Stimulated activated CD8-positive, alpha-beta memory T cell treated with anti-CD3 and anti-CD28 coated beads, Interleukin-7, amount 100 ng/mL, for 48 hours (primary cell): Measurements from ENCODE around the gene EED.
A peak's percentile ranks its signal among the peaks of the same experiment; 100 is the strongest.
"Not testable (repeated sequence)": the region's sequence is repeated elsewhere in the genome, so short reads cannot be mapped to it uniquely, and the experiment has no call there.

Experiments
- DNase-seq, 2 donors: peaks; one replicate each; pipeline ENCODE4 v3.0.0-alpha.2; 2020; ENCODE audit warnings: low read depth in 1 of 2; ENCODE audit errors: extremely low read depth in 1 of 2

Gene EED

GRCh38 chr11:86218125-86219084, 26.1 kb upstream of the EED start:
- DNase-seq: peak; percentile 37 to 48

GRCh38 chr11:86219311-86220193, 25.0 kb upstream of the EED start:
- DNase-seq: no peak

DNA sequence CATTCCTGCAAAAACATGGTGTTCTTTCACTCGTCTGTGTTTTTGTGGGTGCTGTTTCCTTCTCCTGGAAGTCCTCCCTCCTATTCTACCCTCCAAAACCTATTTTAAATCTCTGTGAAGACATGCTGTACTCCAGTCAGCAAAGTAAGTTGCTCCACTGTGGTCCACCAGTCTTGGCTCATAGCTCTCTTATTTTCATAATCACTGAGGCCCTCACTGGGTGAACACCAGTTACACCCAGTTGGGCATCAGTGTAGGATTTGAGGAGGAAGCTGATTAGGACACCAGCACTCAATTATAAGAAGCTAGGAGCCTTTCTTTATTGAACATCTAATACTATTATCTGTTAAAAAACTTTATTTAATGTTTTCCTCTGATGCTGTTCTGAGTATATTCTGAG, 23.9 kb upstream of the EED start:
- DNase-seq: no peak

GRCh38 chr11:86222081-86222480, 22.5 kb upstream of the EED start:
- no peak for DNase-seq

- DNase-seq: not testable (repeated sequence)
Observed at GRCh38 chr11:86224575-86224974, 20.0 kb upstream of the EED start.

GRCh38 chr11:86225344-86225743, 19.2 kb upstream of the EED start:
- DNase-seq: not testable (repeated sequence)

GRCh38 chr11:86228269-86229038, 16.1 kb upstream of the EED start:
- DNase-seq: no peak

DNA sequence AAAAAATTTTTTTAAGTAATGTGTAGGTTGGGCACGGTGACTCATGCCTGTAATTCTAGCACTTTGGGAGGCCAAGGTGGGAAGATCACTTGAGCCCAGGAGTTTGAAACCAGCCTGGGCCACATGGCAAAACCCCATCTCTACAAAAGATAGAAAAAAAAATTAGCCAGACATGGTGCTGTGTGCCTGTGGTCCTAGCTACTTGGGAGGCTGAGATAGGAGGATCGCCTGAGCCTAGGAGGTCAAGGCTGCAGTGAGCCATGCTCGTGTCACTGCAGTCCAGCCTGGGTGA, 15.6 kb upstream of the EED start:
- DNase-seq: peak in 1 of 2 donors; percentile 56

DNA sequence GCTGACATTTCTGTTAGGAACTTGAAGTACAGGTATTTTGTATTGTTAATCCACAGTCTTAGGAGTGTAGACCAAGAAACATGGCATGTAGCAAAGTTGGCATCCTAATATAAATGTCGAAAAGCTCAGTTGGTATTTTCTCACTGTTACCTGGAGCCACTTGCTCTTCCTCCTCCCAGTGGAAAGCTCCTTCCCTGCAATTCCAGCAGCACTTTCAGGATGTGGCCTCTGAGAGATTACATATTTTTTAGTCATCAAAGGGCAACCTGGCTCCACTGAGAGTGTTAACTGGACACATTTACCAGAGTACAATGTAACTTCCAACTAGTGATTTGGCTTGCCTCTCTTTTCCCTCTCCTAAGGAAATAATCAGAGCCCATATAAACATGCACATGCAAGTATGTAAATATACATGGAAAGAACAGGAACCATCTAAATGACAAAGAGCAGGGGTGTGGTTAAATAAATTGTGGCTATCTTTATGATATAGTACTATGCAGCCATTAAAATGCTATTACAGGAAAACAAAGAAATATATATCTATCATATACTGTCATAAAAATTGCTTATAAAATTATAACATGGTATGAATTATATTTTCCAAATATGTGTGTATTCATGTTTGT, 14.3 kb upstream of the EED start:
- DNase-seq: no peak

DNA sequence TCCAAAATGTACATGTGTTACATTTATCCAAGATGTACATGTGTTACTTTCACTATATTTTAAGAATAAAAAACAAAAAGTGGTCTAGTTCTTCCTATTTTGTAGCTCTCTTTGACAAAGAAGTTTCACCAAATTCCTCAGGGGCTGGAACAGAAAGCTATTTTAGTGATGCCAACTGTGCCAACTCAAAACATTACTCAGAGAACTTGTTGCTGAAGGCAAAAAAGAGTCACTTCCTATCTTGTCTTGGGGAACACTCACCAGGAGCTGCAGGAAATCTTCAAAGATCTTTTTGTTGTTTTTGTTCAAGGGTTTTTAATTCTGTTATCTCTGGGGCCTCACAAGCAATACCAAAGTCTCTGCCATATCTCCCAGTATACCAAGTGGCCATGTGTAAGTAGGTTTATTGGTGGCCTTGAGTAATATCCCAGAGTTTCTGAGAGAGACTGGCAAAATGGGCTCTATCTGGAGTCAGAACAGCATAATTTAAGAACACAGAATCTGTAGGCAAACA, 13.6 kb upstream of the EED start:
- no peak for DNase-seq

DNA sequence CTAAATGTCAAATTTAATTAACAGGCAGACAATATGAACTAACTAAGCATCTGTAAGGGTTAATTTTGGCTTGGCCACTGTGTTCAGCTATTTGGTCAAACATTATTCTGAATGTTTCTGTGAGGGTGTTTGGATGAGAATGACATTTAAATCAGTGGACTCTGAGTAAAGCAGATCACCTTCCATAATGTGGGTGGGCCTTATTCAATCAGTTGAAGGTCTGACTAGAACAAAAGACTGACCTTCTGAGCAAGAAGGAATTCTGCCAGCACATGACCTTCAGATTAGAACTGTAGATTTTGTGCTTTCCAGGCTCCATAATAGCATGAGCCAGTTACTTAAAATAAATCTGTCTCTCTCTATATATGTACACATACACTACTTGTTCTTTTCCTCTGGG, 12.0 kb upstream of the EED start:
- no peak for DNase-seq

GRCh38 chr11:86234831-86235461, 9.6 kb upstream of the EED start:
- DNase-seq: no peak

- no peak for DNase-seq
Observed at GRCh38 chr11:86237267-86237804, 7.2 kb upstream of the EED start.

DNA sequence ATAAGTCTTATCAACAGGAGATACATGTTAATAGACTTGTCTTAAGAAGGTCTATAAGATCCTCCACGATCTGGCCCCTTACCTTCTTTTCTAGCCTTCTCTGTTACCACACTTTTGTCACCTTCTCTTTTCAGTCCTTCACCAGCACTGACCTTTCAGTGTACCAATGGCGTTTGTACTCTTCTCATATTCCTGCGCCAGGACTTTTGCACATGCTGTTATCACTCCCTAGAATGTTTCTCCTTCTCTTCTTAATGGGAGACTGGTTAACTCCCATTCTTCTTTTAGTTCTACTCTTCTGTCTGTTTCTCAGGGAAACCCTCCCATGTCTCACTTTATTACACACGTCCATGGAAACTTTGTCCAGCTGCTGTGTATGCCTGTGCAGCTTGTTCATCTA, 4.4 kb upstream of the EED start:
- DNase-seq: no peak

DNA sequence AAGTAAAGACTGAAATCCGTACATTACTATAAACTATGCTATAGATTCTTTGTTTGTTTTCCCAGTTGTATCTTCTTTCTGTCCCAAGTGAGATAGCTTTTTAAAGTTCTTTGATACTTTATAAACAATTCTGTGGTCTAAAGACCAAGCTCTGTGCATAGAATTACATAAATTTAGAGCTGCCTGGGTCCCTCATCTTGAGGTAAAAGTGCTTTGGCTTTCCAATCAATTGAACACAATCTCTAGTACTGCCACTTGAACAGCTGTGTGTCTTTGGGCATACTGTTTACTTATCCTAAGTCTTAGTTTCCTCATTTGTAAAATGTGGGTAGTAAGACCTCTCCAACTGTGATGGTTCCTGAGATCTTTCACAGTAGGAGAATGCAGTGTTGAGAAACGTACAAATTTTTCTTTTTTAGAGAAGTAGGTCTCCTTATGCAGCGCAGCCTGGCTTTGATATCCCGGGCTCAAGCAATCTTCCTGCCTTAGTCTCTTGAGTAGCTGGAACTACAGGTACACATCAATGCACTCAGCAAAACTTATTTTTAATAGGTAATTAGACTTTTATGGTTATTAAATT, 2.5 kb upstream of the EED start:
- DNase-seq: no peak

DNA sequence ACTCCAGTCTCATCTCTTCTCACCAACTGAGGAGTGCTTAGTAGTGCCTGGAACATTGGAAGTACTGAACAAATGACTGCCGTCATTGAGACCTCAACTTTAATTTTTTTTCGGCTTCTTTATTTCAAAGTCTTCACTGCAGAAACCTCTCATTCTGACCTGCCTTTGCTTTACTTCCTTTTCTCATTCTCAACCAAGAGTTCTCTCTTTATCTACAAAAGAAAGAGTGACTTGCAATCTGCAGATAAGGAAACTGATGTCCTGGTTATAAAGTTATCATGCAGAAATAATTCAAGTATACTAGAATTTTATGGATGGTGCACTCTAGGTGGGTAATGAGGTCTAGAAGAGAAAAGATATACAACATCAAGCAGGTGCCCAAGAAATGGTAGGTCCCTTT, 1.2 kb upstream of the EED start:
- DNase-seq: no peak

DNA sequence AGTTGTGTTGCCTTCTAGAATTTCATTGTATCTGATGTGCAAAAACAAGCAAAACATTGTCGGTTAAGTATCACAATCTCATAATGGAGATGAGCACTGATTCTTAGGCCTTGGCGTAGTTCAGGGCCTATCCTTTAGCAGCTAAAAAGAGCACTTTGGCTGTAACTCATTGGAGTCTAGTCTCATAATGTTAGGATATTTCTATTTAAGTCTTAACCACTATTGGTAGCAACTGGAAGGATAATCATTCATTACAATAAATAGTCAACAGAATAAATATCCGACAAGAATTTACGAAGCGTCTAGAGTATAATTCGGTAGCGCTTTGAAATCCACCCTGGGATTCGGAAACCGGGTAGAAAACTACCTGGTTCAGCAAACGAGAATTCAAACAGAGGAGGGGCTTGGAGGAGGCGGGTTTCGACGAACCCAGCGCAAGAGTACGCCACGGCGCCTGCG, 461 bp upstream of the EED start:
- peak; percentile 76 to 85 for DNase-seq

- DNase-seq: no peak
Observed at GRCh38 chr11:86245369-86246292, 1.1 kb downstream of the EED start.
